Sigmoid colon (tissue), 4 donors: ENCODE results near the gene NIPSNAP3A.

Experiments
- CTCF ChIP-seq, 4 experiments: fragments of 450-650 bp in 3 of 4; fragments of 200-600 bp in 1 of 4; IDR thresholded peaks; one replicate each; pipeline ENCODE4 v1.5.1; 2016 to 2019; ENCODE audit warnings: antibody characterized with exemption in 4 of 4, mild to moderate bottlenecking in 3 of 4, moderate library complexity in 2 of 4
- EP300 ChIP-seq, 4 donors: sonication (generic); formaldehyde crosslinking; IDR thresholded peaks; one replicate each; pipeline ENCODE4 v1.6.1; 2017; ENCODE audit warnings: antibody characterized with exemption in 4 of 4
- POLR2A ChIP-seq, 2 donors: fragments of 450-650 bp; IDR thresholded peaks; one replicate each; pipeline ENCODE4 v1.6.1; 2016; ENCODE audit warnings: antibody characterized with exemption in 2 of 2, mild to moderate bottlenecking in 2 of 2, moderate library complexity in 2 of 2
- POLR2AphosphoS5 ChIP-seq, 4 donors: sonication (generic); formaldehyde crosslinking; IDR thresholded peaks; one replicate each; pipeline ENCODE4 v1.6.1; 2017; ENCODE audit warnings: antibody characterized with exemption in 4 of 4

DNA sequence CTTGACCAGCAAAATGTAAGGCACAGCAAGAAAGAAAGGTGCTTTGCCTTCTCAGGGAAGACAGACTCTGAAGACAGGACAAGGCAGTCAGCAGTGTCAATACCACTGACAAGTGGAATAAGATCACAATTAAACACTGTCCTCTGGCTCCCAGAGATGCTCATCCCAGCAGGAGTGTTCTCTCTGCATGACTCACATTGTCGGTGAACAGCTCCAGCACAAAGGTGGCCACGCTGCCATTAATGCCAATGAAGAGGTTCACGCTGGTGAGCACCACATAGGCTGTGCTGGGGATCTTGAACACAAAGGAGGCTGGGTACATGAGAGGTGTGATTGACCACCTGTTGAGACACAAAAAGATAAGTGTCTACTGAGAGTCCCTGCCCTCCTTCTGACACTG is 48.4 kb downstream of the NIPSNAP3A start:
- TF ChIP-seq CTCF (IDR thresholded peaks at IDR 0.05) = no peak
- no peak for TF ChIP-seq POLR2AphosphoS5 (IDR thresholded peaks at IDR 0.05)
- no peak for TF ChIP-seq POLR2A (IDR thresholded peaks at IDR 0.05)
- TF ChIP-seq EP300 (IDR thresholded peaks at IDR 0.05) = no peak
